HG03378 (cell line): ENCODE measurements around the gene NSFL1C.

Source experiments
- ATAC-seq: cut with Tn5 transposase; IDR thresholded peaks from one replicate; pipeline ENCODE4 v1.9.1; 2021; ENCODE audit warnings: mild to moderate bottlenecking, moderate library complexity; ENCODE audit not compliant: unreplicated experiment

NSFL1C gene

GRCh38 chr20:1462834-1463233 is 3.8 kb downstream of the NSFL1C start:
- no peak for ATAC-seq

- ATAC-seq: no peak
Observed at GRCh38 chr20:1462001-1462400, 4.6 kb downstream of the NSFL1C start.

GRCh38 chr20:1460275-1460674 is 6.4 kb downstream of the NSFL1C start:
- no peak for ATAC-seq

- ATAC-seq: no peak
Observed at GRCh38 chr20:1457992-1458391, 8.7 kb downstream of the NSFL1C start.

- no peak for ATAC-seq
Observed at GRCh38 chr20:1456300-1456699, 10.3 kb downstream of the NSFL1C start.

- ATAC-seq: no peak
Observed at GRCh38 chr20:1450926-1451491, 15.6 kb downstream of the NSFL1C start.

GRCh38 chr20:1449370-1449769 is 17.3 kb downstream of the NSFL1C start:
- ATAC-seq: no peak

- no peak for ATAC-seq
Observed at GRCh38 chr20:1448081-1448620, 18.5 kb downstream of the NSFL1C start.

- ATAC-seq: no peak
Observed at GRCh38 chr20:1446536-1446935, 20.1 kb downstream of the NSFL1C start.

GRCh38 chr20:1443085-1443484 is 23.6 kb downstream of the NSFL1C start:
- ATAC-seq: no peak

- ATAC-seq: no peak
Observed at GRCh38 chr20:1442304-1442703, 24.3 kb downstream of the NSFL1C start.

GRCh38 chr20:1441133-1441532 is 25.5 kb downstream of the NSFL1C start:
- no peak for ATAC-seq

- no peak for ATAC-seq
Observed at GRCh38 chr20:1440024-1440423, 26.6 kb downstream of the NSFL1C start.

- ATAC-seq: no peak
Observed at GRCh38 chr20:1438361-1438760, 28.3 kb downstream of the NSFL1C start.

GRCh38 chr20:1437235-1437904 is 29.3 kb downstream of the NSFL1C start:
- ATAC-seq: no peak

- no peak for ATAC-seq
Observed at GRCh38 chr20:1436263-1436662, 30.4 kb downstream of the NSFL1C start.

- no peak for ATAC-seq
Observed at GRCh38 chr20:1435337-1435699, 31.3 kb downstream of the NSFL1C start.

GRCh38 chr20:1434571-1435336 is 31.9 kb downstream of the NSFL1C start:
- ATAC-seq: peak; percentile 84

- no peak for ATAC-seq
Observed at GRCh38 chr20:1431158-1431557, 35.5 kb downstream of the NSFL1C start.

GRCh38 chr20:1430004-1430451 is 36.6 kb downstream of the NSFL1C start:
- no peak for ATAC-seq

- ATAC-seq: no peak
Observed at GRCh38 chr20:1429143-1429728, 37.4 kb downstream of the NSFL1C start.
